Activated T-cell treated with anti-CD3 and anti-CD28 coated beads for 24 hours (primary cell): ENCODE measurements around the gene TRMT5.

Experiments used
- DNase-seq: peaks from one replicate; pipeline ENCODE4 v3.0.0-alpha.2; 2020; ENCODE audit warnings: low read depth

TRMT5 gene

DNA sequence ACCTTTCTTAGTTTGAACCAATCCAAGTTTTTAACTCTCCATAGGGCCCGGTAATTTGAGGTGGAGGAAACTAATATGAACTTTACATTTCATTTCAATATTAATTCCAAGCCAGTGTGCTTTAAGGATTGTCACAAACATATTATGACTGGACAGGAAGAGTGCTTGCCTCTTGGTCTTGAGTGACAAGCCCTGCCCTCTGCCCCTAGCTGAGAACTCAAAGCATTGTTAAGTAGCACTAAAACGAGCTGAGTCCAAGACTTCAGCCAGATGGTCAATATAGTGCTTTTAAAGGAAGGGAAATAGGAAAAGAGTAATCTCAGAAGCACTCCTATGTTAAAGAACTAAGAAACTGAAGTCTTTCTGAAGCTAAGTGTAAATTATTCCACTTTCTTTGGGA, 17.1 kb downstream of the TRMT5 start:
- no peak for DNase-seq

DNA sequence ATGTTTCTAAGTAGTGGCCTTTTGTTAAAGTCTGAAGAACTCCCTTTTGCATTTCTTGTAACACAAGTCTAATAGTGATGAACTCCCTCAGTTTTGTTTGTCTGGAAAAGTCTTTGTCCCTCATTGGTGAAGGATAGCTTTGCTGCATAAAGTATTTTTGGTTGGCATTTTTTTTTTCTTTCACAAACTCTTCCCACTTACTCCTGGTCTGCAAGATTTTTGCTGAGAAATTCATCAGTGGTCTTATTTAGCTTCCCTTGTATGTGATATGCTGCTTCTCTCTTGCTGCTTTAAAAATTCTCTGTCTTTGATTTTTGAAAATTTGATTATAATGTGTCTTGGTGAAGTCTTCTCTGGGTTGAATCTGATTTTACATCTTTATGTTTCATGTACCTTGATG, 22.7 kb downstream of the TRMT5 start:
- no peak for DNase-seq

DNA sequence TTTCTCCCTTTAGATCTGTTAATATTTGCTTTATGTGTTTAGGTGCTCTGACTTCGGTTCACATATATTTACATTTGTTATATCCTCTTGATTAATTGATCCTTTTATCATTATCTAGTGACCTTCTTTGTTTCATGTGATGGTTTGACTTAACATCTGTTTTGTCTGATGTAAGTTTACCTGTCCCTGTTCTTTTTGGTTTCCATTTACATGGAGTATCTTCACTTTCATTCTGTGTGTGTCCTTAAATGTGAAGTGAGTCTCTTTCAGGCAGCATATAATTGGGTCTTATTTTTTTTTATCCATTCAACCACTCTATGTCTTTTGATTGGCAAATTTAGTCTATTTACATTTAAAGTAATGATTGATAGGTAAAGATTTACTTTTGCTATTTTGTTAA, 24.2 kb downstream of the TRMT5 start:
- DNase-seq = no peak

DNA sequence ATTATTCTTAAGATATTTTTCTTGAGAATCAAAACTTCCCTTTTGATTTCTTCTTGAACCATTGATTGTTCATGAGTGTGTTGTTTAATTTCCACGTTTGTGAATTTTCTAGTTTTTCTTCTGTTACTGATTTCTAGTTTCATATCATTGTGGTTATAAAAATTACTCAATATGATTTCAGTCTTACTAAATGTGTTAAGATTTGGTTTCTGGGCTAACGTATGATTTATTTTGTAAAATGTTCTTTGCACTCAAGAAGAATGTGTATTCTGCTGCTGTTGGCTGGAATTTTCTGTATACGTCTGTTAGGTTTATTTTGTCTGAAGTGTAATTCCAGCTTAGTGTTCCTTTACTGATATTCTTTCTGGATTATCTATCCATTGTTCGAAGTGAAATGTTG, 24.7 kb downstream of the TRMT5 start:
- no peak for DNase-seq

DNA sequence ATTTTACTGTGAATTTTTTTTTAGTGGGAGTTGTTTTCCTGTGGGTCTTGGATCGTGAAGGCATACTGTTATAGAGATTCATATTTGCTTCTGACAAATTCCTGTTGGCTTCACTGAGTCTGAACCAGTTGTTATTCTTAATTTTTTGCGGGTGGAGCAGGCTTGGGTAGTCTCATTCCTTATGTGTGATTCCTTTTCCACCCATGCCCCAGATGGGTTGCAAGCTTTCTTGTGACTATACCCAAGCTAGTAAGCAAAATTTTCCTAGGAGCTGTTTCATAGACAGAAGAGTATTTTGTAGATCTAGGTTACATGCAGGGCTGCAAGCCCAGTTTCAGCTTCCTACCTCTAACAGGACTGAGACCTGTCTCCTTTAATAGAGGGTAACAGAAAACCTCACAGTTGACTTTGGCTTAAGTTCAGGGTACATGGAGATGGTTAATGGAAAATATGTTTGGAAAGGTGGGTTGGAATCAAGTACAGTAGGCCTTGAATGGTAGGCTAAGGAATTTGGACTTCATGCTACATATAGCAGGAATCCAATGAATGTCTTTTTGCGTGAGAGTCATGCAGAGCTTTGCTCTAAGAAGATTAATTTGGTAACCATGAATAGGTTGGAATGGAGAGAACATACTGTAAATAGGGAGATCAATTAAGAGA, 29.0 kb downstream of the TRMT5 start:
- DNase-seq = no peak

DNA sequence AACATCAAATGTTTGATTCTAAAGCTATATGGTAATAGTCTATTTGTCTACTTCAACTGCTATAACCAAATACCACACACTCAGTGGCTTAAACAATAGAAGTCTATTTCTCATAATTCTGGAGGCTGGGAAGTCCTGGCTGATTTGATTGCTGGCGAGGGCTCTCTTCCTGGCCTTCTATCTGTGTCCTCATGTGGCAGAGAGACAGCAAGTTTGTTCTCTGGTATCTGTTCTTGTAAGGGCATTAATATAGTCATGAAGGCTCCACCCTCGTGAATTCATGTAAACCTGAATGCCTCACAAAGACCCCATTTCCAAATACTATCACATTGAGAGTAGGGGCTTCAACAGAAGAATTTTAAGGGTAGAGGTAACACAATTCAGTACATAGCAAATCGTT, 34.1 kb downstream of the TRMT5 start:
- DNase-seq = no peak

DNA sequence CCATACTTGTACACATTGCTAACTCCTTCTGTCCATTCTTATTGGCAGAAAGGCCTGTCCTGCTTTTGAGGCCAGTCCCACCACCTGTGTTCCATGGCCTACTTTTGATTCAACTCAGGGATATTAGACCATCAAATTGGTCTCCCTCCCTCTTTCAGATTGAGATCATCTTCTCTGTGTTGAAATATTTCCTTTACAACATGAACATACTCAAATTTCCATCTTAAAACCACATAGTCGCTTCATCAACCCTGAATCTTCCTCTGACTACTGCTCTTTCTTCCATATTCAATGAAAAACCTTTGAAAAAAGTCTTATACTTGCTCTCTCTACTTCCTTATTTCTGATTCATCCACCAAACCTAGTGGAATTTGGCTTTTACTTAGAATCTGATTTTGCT, 34.9 kb downstream of the TRMT5 start:
- no peak for DNase-seq

DNA sequence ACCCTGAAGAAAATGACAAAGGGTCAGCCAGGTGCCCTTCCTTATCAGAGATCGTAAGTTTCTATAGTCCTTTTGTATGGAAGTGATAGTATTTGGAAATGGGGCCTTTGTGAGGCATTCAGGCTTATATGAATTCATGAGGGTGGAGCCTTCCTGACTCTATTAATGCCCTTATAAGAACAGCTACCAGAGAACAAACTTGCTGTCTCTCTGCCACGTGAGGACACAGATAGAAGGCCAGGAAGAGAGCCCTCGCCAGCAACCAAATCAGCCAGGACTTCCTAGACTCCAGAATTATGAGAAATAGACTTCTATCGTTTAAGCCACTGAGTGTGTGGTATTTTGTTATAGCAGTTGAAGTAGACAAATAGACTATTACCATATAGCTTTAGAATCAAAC, 36.7 kb downstream of the TRMT5 start:
- DNase-seq = no peak

DNA sequence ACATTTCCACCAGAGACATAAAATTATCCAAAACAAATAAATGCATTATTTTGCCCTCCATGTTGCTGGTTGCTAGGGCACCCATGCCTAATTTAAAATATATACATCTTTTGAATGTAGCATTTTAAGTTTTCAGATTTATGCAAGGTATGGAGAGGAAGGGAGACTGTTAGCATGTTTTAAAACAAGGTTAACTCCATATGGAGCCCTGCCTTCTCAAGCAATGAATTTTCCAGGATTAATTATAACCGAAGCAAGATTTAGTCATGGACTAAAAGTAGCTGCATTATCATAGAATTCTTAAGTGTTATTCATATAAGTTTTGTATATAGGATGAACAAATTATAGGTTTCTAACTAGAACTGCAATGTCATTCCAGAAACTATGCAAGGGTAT, 37.2 kb downstream of the TRMT5 start:
- DNase-seq = no peak

DNA sequence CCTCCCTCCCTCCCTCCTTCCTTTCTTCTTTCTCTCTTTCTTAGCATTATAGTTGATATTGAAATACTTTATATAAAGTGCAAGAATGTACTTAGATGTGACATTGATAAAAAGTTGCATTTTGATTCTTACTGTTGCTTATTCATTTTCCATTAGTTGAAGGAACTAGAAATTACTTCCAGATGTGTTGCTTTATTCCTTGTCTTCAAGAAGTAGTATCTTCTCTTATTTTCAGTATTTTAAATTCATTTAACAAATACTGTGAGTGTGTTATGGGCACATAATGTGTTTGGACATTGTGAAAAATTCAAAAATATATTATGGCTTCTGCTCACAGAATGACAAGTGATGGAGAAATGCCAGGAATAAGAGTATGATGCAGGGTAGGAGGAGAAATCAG, 45.6 kb downstream of the TRMT5 start:
- no peak for DNase-seq

DNA sequence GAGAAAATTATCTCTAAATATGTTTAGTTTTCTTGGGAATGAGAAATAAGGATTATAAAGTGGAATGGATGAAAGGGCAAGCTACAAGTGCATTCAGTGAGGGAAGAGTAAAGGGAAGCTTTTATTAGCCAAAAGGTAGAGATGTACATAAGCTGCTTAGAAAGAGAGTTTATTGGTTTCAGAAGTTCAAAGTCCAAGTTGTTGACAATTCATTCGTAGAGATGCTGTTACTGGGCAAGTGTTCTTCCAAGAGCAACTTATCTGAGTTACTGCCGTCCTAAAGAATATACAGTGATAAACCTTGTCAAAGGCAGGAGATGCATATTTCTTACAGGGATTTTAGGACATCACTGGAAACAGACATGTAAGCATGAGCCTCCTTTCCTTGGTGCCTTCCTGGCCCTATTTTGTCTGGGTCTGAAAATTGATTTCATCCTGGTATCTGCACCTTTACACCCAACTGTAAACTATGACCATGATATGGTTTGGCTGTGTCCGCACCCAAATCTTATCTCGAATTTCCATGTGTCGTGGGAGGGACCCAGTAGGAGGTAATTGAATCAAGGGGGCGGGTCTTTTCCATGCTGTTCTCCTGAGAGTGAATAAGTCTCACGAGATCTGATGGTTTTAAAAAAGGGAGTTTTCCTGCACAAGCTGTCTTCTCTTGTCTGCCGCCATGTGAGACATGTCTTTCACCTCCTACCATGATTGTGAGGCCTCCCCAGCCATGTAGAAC, 46.8 kb downstream of the TRMT5 start:
- DNase-seq = no peak

DNA sequence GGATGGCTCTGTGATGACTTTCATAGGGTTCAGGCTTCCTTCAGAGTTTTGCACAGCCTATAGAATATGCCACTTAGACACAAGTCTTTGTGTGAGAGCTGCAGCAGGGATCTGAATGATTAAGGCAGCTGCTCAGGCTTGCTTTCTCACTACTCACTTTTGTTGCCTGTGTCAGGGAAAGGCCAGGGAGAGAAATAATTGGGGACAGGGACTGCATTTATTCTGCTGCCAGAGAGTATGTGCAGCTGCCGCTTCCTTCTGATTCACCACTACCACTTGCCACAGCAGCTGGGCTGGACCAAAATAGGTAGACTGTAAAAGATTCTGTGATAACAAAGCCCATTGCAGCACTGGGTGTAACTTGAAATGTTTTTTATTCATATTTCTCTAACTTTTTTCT, 49.7 kb downstream of the TRMT5 start:
- DNase-seq = no peak

DNA sequence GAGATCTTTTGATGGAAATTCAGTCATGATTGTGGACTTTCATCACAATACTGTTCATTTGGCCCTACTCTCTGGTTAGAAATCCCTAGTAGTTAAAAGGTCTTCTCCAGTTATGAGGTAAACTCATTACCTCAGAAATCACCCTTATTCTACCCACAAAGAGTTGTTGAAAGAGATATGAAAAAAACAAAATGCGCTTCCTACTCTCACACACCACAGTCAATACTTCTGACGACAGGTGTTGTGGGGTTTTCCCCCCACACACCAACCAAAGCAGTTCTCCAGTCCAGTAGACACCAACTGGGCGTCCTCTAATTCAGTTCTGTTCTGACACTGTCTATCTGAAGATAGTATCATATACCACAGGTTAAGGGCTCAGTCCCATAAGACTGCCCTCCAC, 54.9 kb downstream of the TRMT5 start:
- no peak for DNase-seq

DNA sequence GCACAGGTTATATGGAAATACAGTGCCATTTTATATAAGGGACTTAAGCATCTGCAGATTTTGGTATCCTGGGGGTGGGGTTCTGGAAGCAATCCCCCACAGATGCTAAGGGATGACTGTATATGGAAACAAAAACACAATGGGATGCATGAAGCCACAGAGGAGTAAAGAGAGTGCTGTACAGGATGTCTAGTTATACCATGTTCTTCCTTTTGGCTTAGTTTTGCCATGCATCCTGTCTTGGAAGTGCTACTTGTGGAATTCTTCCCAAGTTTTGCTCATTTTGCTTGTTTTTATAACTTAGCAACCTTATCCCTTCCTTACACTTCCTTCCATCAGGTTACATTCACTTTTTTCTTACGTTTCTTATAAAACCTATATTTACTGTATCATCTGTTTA, 55.6 kb downstream of the TRMT5 start:
- no peak for DNase-seq

DNA sequence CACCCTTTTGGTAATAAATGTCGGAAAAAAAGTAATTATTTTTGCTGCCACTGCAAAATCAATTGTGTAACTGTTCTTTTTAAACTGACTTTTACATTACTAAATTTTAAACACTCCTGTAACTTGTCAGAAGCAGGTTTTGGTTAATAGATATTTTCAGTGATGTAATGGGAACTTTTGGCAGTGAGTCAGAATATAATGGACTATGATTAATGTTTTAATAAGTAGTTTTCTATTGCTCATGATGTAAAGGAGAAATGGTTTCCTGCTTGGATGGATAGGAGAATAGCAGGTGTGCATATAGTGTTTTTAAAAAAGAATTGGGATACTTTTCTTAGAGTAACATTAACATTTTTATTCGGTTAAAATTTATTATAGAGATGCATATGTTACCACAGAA, 58.8 kb downstream of the TRMT5 start:
- no peak for DNase-seq
